Ramos (cell line): Measurements from ENCODE around the gene ASB13.
"Not testable (repeated sequence)": the region's sequence is repeated elsewhere in the genome, so short reads cannot be mapped to it uniquely, and the experiment has no call there.

Experiments
- in situ Hi-C: fragments of 300-500 bp; cut with MboI; formaldehyde crosslinking; loops from one replicate; pipeline ENCODE4 v1.14.3; 2022; ENCODE audit warnings: low sequenced_read_pairs; ENCODE audit not compliant: unreplicated experiment

ASB13 gene

DNA sequence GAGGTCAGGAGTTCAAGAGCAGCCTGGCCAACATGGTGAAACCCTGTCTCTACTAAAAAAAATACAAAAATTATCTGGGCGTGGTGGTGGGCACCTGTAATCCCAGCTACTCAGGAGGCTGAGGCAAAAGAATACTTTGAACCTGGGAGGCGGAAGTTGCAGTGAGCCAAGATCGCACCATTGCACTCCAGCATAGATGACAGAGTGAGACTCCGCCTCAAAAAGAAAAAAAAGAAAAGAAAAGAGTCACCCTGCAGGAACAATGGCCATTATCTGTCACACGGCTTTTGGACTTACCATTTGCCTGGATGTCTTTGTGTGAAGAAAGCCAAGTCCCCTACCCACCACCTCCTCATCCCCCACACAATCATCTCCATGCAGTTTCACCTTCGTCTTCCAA lies 73.0 kb downstream of the ASB13 start:
- in situ Hi-C loops: not testable (repeated sequence)

GRCh38 chr10:5592070-5592469 lies 74.3 kb downstream of the ASB13 start:
- in situ Hi-C loops: no loop called here

- in situ Hi-C loops: no loop called here
Observed at GRCh38 chr10:5591336-5591824, 75.0 kb downstream of the ASB13 start.

DNA sequence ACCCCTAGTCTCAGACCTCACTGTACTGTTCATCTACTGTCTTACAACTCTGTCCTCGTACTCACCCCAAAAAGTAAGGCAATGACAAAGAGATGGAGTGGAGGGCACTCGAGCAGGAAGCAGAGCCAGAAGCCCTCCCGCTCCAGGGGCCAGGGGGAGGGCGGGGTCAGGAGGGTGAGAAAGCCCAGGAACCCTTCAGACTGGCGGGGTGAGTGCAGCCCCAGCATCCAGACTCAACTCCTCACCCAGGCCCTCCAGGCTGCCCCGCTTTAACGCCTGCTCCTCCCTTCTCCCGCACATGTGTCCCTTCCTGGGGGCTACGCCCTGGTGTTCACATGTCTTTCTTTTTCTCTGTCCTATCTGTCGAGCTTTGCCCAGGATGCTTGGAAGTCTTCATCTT lies 75.6 kb downstream of the ASB13 start:
- in situ Hi-C loops: no loop called here

DNA sequence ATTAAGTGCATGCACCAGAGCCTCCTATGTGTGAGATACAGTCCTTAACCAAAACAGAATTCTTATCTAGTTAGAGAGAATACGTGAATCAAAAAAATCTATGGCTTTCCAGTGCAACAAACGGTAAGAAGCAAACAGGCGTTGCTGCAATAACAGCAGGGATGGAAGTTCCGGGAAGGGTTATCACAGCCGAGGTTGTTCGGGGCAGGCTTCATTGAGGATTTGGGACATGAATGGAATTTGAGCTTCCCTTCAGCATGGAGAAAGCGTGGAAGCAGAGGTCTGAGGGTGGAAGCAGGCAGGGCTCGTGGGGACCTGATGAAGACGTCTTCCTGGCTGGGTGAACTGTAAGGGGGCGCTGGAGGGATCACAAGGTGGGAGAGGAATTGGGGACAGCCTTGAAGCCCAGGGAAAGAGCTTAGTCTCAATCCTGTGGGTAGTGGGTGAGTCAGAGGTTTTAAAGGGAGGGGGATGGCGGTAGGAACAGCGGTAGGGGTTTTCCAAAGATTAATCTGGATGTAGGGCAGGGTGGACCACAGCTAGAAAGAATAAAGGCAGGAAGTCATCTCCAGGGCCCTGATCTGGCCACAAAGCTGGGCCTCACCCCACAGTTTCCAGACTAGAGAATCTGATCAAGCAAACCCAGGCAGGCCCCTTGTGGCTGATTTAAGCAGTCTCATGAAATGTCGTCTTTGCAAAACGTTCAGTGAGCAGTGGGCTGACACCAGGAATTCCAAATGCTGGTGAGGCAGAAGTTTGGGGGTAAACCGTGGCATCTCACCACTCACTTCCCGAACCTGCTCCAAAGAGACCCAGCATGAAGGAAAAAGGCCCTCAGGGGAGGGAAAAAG lies 76.5 kb downstream of the ASB13 start:
- in situ Hi-C loops: no loop called here

DNA sequence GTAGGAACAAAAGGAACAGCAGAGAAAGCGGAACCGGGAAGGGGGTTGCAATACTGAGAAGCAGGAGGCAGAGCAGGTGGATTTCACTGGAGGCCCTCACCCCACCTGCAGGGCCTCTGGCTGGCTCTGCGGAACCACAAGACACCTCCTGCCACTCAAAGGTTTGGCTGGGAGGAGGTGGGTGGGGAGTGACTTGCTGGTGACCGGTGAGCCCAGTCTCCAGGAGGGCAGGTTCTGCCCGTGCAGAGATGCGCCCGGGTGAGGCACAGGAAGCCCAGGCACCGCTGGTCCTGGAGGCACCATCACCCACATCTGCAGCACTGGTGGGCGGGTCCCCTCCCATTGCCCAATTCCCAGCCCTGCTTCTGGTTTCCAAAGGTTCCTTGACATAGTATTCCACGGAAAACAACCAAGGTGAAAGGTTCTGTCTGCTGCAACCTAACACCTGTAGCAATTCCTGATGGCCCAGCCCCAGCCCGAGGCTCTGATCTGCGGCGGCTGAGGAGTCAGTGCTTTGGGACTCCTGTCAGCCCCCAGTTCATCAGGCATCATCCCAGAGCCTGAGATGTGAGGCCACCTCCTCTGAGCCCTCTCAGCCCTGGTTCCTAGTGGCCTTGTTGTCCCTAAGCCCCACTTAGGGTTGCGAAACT lies 77.3 kb downstream of the ASB13 start:
- in situ Hi-C loops: no loop called here
